Fibroblast of upper back skin (primary cell): ENCODE results near the gene PRXL2B.

Experiments used
- DNase-seq: peaks from one replicate; pipeline ENCODE4 v3.0.0-alpha.2; 2013

PRXL2B gene

DNA sequence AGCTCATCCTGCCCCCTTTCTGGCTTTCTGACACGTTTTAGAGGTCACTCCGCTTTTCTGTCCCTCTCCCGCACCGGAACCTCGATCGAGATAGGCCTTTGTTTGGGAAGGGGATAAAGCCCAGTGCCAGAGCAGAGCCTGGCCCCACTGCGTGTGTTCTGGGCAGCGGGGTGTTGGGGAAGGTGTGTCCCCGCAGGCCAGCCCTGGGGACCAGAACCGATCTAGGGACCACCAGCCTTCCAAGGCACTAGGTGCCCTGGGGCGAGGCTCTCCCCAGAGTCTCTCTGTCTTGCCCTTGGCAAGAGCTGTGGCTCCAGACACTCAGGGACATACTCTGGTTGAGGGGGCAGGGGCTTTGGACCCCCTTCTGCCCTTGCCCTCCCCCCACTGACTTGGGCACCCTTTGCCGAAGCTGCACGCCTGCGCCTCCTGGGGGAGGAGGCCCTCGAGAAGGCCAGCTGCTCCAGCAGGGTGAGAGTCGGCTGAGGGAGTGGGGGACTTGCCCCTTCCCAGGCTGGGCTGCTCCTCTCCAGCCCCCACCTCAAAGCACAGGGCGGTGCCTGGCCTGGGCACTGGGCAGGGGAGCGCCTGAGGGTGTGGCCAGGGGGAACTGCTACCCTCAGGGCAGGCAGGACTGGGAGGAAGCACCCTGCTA is 16.4 kb downstream of the PRXL2B start:
- DNase-seq = no peak

DNA sequence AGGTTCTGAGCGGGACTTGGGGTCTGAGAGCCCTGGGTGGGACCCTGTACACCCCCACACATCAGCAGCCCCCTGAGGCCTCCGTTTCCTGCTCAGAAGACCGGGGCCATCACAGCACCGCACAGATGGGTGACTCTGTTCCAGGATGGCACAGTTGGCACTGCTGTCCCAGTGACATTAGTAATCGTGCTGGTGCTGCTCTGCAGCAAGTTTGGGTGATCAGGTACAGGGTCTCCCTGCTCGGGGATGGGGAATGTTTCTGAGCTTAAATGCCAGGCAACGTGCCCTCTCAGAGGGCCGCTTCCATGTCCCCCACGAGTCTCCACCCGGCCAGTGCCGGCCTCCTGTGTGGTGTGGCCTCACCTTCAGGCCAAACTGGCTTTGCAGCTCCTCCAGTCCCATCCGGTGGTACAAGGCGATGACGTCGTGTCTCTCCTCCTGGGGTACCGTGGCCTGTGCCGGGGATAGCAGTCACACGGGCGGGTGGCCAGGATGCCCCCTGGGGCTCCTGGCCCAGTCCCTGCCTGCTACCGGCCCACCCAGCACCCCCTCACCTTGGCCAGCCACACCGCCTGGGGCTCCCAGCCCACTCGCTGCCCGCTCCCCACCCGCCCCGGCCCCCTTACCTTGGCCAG is 17.1 kb downstream of the PRXL2B start:
- no peak for DNase-seq

DNA sequence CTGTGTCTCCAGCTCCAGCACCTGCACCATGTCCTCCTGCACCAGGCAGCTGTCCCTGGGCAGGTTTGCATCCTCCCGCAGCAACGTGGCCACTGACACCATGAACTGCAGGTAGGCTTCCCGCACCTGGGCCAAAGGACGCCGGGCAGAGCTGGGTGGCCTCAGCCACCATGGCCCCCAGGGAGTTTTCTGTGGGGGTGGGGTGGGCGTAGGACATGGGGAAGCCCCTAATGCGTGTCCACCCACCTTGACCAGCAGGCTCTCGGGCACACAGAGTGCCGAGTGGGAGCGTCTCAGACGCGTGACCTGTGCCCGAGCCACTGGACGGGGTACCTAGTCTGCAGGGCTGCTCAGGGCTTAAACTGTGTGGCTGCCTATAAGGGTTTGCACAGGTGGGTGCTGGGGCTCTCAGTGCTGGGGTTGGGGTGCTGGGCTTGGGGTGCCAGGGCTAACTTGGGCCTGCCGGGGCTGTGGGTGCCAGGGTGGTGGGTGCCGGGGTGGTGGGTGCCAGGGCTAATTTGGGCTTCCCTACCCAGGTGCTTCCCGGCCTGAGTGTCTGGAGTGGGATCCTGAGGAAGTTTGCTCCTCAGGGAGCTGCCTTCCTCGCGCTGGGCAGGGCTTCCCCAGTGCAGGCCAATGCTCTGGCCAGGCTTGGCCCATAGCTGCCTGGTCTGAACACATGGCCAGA is 17.7 kb downstream of the PRXL2B start:
- DNase-seq = no peak

DNA sequence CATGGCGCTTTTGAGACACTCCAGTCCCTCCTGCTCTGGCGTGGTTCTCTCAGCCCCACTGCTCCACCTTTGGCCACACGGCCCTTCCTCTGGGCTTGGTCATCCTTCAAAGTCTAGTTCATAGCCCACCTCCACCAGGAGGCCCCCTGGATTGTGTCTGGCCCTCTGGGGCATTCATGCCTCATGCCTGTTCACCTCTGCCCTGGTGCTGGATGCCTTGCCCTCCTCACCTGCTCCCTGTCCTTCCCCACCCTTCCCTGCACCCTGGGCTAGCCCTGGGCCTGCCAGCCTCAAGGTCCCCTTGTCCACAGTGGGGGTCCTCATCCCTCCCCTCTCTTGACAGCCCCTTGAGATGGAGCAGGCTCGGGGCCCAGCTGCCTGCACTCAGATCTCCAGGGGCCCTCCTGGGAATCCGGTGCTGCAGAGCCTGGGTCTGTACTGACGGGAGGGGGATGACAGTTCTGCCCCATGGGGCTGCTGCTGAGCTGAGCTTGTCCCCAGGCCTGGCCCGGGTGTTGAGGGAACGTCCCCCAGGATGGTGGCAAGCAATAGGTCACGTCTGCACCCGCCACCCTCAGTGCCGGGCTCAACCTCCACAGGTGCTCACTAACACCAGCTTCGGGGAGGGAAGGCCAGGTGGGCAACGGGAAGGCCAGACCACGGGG is 18.4 kb downstream of the PRXL2B start:
- DNase-seq = no peak

DNA sequence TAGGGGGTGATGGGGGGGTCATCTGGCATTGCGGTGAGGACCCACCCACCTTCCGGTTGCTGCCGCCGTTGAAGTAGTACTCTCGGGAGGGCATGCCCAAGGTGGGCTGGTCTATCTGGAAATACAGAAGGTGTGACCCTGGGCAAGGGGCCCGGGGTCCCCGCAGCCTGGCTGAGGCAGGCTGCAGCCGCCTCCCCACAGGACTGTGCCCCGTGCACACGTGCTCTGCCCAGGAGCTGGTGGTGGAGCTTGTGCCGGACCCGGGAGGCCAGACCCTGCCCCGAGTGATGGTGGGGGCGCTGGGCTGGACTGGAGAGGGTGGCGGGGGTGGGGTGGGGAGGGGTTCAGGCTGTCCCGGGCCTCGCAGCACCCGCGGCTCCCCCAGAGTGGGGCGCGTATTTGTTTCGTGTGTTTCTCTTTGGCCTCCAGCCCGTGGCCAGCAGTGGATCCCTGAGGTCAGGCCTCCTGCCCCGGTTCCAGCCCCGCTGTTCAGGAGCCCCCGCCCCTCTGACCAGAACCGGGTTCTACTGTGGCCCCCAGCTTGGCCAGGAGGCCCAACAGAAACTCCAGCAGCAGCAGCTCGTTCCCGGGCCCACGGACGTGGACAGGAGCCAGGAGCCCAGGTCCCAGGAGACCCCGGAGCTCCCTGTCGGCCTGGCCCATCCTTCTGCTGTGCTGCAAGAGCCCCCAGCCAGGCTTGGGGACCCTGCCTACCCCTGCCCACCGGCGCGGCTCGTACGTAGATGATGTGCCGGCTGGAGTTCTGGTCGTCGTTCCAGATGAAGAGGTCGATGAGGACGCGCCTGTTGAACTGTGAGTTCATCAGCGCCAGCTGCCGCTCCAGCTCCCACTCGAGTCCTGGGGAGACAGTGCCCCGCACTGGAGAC is 19.2 kb downstream of the PRXL2B start:
- DNase-seq = no peak

DNA sequence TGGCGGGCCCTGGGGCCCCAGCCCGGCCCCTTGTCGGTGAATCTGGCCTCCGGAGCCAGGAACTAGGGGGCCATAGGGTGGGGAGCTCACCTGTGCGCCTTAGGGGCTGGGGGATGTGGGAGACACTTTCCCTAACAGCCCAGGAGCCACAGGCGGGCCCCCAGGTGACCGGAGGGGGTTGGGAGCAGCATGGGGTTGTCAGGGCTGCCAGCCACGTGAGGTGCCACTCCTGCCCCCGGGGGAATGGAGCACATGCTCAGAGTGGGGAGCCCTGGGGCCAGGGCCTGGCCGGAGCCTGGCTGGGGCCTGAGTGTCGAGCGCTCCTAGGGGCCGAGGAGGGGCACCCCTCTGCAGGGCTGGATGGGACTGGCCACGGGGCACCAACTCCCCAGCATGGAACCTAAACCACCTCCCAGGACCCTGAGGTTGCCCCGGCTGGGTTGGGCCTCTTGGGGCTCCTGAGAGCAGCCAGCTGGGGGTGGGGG is 19.9 kb downstream of the PRXL2B start:
- no peak for DNase-seq

DNA sequence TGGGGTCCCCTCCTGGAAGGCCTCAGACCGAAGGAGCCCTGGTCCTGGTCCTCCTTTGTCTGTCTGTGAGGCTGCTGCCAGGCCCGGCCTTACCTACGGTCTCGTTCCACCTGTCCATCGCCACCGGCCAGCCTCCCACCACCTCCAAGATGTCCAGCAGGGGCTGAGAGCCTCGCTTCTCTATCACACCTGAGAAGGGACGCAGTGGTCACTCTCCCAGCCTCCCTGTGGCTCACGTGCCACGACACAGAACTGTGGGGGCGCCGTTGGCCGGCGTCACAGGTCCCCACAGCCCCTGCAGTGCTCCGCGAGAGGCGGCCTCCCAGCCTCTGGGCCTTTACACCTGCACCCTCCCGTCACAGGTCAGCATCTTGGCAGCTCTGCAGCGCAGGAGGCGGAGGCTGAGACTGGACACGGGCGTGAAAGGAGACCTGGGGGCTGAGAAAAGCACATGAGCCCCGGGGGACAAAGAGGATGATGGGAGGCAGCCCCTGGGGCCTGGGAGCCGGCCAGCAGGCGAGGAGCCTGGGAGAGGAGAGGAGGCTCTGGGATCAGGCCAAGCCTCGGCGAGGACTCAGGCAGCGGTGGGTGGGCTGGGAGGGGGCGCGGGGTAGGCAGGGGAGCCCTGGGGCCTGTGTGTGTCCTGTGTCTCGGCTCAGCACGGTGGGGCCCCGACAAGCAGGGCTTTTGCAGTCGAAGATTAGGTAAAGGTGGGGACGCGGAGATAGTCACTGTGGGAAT is 20.5 kb downstream of the PRXL2B start:
- DNase-seq = no peak

DNA sequence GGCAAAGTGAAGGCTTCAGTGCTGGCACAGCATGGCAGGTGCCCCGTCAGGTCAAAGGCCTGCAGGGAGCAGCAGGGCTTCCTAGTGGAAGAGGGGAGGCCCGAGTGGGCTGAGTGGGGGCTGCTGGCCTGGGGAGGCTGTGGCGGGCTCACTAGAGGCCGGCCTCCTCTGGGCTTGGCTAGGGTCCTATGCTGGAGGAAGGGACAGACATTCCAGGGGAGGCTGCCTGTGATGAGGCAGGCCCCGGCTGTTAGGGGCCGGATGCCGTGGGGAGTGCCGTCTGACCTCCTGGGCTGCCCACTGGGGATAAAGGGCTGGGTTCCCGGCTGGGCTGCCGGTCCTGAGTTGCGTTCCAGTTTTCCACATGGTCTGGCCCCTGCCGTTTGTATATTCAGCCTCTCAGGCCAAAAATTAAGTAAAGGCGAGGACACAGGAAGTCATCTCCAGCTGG is 21.1 kb downstream of the PRXL2B start:
- DNase-seq = no peak

DNA sequence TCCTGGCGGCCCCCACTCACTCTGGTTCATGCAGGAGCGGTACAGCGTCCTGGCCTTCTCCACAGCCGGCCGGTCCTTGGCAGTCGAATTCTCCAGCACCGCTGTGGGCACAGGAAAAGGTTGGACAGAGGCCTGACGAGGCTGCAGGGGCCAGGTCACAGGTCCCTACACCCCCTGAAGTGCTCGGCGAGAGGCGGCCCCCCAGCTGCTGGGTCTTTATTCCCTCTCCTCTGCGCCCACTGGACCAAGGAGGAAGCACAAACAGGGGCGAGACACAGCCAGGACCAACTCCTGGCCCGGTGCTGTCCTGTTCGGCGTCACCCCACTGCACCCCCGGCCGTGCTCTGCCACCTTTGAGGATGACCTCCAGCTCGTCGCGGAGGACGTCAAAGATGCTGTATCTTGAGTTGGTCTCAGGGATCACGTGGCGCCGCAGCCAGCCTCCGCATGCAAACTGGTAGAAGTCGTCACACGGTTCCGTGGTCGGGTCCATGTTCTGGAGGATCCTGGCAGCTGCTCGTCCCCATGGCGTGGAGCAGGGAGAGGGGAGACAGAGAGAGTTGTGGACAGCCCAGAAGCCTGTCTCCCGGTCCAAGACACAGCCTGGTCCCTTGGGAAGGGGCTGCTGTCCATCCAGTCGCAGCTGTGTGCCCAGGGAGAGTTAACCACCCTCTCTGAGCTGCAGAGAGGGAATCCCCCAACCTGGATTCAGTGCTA is 22.9 kb downstream of the PRXL2B start:
- no peak for DNase-seq

DNA sequence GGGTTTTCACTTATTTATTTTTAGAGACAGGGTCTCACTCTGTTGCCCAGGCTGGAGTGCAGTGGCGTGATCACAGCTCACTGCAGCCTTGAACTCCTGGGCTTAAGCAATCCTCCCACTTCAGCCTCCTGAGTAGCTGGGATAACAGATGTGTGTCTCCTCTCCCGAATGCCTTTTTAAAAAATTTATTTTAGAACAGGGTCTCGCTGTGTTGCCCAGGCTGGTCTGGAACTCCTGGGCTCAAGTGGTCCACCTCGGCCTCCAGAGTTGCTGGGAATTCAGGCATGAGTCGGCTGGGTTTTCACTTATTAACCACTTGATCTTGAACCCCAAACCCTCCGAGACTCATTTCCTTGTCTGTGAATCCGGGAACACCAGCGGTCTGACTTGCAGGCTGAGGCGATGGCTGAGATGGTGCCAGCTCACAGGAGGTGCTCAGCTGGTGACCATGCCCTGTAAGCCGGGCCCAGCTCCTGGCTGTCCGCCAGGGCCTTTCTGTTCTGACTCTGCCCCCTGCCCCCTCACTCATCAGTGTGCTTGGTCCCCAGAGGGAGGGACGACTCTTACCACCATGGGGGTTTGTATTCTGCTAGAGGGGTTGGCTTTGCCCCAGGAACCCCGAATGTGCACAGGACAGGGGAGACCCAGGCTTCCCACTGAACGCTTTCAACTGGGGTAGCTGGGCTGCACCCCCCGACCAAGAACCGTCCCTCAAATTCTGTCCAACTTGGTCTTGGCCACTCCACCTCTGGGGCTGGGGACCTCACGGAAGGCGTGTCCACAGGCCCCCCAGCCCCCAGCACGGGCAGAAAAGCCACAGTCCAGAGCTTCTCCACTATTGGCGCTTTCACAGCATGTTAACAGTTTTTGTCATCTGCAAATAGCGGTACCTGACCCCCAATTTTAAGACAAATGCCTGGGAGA is 23.7 kb downstream of the PRXL2B start:
- no peak for DNase-seq

DNA sequence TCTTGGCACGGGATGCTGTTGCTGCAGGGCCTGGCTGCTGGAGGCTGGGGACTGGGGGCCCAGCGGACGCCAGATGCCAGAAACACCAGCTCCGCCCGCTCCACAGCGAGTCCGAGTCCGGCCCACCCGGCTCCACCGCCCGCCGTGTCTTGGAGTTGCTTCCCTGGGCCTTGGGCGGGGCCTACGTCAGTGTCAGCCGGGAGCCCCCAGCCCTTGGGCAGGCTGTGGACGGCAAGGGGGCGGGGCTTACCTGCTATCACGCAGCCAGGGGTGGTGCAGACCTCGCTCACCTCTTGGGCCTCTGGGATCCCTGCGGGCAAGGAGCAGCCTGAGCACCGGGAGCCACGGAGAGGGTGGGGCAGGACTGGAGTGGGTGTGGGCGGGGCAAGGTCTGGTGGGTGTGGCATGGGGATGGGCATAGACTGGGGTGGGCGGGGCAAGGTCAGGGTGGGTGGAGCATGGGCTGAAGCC is 24.5 kb downstream of the PRXL2B start:
- DNase-seq = no peak

DNA sequence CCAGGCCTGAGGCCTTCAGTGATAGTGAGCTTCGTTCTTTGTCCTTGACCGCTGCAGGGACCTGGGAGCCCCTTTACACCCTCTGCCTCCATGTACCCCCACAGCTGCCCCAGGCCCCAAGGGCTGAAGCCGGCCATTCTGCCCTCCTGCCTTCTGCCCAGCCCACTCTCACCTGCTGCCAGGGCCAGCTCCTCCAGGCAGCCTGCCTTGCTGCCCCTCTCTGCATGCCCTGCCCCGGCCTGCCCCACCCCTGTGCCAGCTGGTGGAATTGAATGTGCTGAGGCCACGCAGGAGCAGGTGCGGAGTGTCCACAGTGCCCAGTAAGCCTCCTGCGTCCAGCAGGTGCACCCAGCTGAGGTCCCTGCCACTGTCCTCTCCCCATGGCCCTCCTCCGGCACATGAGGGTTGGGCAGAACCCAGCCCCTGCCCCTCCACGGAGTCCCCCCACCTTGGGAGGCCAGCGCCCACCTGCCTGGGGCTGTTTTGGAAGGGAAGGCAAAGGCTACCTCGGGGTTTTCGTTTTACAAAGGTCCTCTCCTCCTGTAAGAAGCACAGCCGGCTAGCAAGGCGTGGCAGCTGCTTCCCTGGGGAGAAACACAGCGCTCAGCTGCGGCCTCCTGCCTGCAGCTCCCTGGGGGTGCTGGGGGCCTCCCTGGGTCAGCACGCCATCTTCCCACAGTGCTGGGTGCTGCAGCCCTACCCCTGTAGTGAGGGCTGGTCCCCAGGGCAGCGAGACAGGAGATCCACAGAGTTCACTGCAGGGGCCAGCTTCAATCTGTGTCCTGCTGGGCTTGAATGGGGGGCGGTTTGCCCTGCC is 25.3 kb downstream of the PRXL2B start:
- no peak for DNase-seq

DNA sequence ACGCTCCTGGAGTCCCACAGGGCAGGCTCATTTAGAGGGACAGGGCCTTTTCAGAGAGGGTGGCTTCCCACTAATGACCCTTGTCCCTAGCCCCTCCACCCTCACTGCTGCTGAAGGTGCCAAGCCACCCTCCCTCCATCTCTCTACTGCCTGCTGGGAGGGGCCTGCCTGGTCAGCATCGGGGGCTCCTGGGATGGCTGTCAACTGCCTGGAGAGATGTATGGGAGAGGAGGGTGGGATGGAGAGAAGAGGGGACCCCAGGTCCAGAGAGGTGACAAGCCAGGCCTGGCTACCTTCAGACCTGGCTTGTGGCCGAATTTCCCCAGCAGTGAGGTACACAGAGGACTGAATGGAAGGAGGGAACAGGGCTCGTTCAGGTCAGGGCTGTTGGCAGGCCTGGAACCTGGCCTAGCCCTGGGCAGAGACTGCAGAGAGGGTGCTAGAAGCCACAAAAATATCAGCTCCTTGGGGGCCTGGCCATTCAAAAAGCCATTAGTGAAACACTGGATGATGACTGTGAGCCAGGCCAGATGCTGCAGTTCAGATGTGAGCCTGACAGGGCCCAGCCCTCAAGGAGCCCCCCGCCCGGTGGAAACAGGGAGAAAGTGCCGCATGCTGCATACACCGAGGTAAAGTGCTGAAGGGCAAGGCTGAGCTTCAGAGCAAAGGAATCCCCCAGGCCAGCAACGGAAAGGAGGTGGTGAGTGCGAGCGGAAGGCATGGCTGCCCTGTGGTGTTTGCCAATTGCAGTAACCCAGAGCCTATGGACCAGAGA is 26.2 kb downstream of the PRXL2B start:
- no peak for DNase-seq

DNA sequence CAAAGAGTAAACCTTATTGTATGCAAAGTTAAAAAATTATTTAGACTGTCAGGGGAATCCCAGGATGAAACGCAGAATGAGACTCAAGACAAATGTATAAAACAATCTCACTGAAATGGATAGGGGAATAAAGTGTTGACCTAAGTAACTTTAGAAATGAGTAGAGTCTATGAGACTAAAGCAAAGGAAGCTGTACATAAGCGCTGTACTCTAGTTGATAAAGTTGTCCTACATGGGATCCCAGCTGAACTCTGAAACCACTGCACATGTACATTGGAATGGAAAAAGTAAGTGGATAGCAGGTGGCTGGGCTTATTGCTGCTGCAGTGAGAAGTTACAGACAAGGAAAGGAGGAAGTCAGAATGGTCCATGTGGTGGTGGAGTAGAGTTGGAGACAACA is 27.6 kb downstream of the PRXL2B start:
- DNase-seq = no peak

DNA sequence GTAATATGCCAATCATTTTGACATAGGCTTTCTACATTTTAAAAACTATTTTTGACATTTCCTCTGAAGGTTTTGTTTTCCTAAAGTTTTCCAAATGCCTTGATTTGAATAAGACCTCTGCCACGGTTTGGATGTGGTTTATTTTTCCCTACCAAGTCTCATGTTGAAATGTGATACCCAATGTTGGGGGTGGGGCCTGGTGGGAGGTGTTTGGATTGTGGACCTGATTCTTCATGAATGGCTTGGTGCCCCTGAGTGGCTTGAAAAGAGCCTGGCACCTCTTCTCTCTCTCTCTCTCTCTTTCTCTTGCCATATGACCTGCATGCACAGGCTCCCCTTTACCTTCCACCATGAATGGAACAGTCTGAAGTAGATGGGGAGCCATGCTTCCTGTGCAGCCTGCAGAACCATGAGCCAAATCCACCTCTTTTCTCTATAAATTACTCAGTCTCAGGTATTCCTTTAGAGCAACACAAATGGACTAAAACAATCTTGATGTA is 31.4 kb downstream of the PRXL2B start:
- no peak for DNase-seq

DNA sequence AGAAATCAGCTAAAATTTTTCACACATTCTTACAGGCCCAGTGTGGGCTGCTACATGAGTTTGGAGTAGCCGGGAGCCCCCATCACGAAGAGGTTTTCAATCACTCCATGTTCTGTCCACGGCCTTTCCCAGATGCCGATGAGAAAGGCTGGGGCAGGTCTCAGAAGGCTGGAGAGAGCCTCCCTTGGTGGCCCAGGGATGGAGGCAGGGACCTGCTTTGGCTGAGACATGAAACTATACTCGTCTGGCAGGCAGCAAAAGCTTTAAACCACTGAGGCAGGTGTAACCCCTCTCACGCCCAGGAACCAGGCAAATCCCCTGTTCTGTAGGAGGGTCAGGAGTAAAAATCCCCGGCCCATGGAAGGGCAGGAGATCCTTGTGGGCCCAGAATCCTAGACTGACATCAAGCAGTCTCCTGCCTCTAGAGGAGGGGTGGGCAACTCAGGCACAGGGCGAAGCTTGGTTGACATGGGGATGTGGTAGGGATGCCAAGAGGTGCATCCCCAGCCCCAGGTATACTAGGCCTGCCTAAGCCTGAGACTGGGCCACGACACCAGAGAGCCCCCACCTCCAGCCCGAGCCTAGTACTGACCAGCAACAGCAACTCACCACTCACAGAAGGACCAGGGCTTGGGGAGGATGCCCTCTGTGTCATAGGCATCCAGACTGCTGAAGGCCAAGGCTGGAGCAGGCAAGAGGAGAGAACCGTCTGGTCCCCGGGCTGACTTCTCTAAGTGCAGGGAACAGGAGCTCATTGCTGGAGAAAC is 37.2 kb downstream of the PRXL2B start:
- DNase-seq = no peak

DNA sequence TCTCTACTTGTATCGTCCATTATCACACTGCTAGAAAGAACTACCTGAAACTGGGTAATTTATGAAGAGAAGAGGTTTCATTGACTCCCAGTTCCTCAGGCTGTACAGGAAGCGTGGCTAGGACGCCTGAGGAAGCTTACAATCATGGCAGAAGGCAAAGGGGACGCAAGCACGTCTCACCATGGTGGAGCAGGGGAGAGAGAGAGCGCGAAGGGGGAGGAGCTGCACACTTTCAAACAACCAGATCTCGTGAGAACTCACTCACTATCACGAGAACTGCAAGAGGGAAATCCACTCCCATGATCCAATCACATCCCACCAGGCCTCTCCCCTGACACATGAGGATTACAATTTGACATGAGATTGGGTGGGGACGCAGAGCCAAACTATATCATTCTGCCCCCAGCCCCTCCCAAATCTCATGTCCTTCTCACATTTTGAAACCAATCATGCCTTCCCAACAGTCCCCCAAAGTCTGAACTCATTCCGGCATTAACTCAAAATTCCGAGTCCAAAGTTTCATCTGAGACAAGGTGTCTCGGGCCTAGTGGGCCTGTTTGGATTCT is 38.2 kb downstream of the PRXL2B start:
- no peak for DNase-seq
